Right cardiac atrium (tissue), 5 donors: ENCODE data around the gene MGAT4A. TPM values are rescaled to one million over a fixed set of nuclear protein-coding genes. Genes with fewer than 3 reads are reported as not detected.
"Not testable (repeated sequence)": the region's sequence is repeated elsewhere in the genome, so short reads cannot be mapped to it uniquely, and the experiment has no call there.

Experiments used
- ATAC-seq, 2 donors: fragments of 200-7000 bp; cut with Tn5 transposase; one replicate each; pipeline versions ENCODE4 v1.8.0 to v1.9.1; 2020; ENCODE audit warnings: moderate library complexity in 2 of 2, mild to moderate bottlenecking in 1 of 2
- DNase-seq, 3 donors: peaks; one replicate each; pipeline ENCODE4 v3.0.0-alpha.2; 2020
- H3K27ac ChIP-seq: one replicate; pipeline ENCODE4 v1.5.1; 2013; ENCODE audit warnings: mild to moderate bottlenecking, low read length, control low read depth, moderate library complexity
- H3K27me3 ChIP-seq: one replicate; pipeline ENCODE4 v1.6.1; 2013; ENCODE audit not compliant: control insufficient read depth, insufficient read depth
- H3K4me1 ChIP-seq: one replicate; pipeline ENCODE4 v1.6.1; 2013; ENCODE audit warnings: low read length; ENCODE audit not compliant: control insufficient read depth, insufficient read depth
- H3K4me3 ChIP-seq: one replicate; pipeline ENCODE4 v1.5.1; 2013; ENCODE audit warnings: low read length, control low read depth
- H3K9me3 ChIP-seq: one replicate; pipeline ENCODE4 v1.6.1; 2013; ENCODE audit warnings: low read length; ENCODE audit not compliant: control insufficient read depth
- WGBS: extraction: QIAGEN DNeasy Blood & Tissue Kit; methylation state at CpG from one replicate; pipeline ENCODE4 v1.1.7; 2013; 5-methylcytosine and 5-hydroxymethylcytosine counted together
- intact Hi-C, 4 donors: fragments of 100-400 bp; cut with DNase I; formaldehyde crosslinking; loops; one replicate each; pipeline versions ENCODE4 v1.11.0 to v1.14.0; 2022 to 2023
- polyA plus RNA-seq: library from polyadenylated mRNA; stranded (reverse); fragments of 200-250 nt; gene quantifications from one replicate; pipeline ENCODE4 v1.2.3, GENCODE V29; 2013
- total RNA-seq, 4 donors: library from RNA; stranded (reverse); fragmentation: NEBNext Ultra II Directional; extraction: Animal tissue kit (Norgen Biotek cat#: 25700); gene quantifications; one replicate each; pipeline ENCODE4 v1.2.1, GENCODE V29; 2021
- donor health status: healthy with polysubstance abuse.
- donor health status: DM: no; HTN: yes; CAD: no.
- donor health status: DM: no; HTN: no; CAD: no.
- donor health status: DM: no; HTN: yes; CAD: no; lungs with severe emphysema.
- donor health status: DM: yes; HTN: yes; CAD: no.

The MGAT4A gene
- total and polyA plus RNA-seq, 5 donors: 5.2 to 37.2 (median 24.9) TPM

DNA sequence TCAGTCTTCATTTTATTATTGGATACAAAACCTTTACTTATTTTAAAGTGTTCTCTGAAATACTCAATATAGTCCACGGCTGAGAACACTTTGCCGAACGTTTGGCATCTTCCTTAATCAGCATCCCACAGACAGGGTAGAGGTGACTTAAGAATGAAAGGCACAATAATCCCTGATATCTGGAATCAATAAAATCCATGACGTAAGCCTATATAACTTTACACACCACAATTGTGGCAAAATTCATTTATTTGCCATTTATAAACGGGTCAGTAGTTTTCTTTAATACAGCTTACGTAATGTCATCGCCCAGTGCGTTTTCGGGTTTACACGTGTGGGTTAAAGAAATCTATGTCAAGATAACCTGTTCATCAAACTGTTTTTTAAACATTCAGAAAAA lies 1.3 kb downstream of the MGAT4A start:
- Histone ChIP-seq H3K9me3 (no peaks in the 10 kb centered on the region), H3K4me3 (peak overlapping the region; percentile 99), H3K27ac (no peak overlapping the region), H3K27me3 (no peaks in the 10 kb centered on the region), H3K4me1 (peaks cover 5% of the 10 kb centered on the region)
- ATAC-seq (no peak), DNase-seq (no peak)
- intact Hi-C loops: loop anchor here in 2 of 4 donors (10.0 kb wide), 3 partner anchors 55 to 95 kb away; no protein-coding TSS in a partner anchor
- 39% methylated on average over 10 of the region's 10 CpGs for WGBS

DNA sequence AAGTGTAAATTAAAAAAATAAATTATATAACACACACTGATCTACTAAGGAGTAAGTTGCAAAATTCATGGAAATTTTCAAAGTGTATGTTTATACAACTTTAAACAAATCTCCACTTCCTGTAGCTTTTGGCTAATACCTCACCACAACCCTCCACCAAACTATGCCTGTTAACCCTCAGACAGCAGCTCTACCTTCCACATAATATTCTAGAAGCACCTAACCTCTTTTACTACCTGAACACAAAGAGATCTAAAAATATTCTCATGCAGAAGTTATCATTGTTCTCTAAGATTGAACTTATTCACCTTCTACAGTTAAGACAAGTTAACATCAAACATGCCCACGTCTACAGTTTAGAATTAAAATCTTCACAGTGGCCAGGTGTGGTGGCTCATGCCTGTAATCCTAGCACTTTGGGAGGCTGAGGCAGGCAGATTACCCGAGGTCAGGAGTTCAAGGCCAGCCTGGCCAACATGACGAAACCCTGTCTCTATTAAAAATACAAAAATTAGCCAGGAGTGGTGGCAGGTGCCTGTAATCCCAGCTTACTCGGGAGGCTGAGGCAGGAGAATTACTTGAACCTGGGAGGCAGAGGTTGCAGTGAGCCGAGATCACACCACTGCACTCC lies 2.7 kb downstream of the MGAT4A start:
- H3K9me3 ChIP-seq, DNase-seq, ATAC-seq, H3K27me3 ChIP-seq, H3K27ac ChIP-seq, H3K4me3 ChIP-seq, H3K4me1 ChIP-seq: not testable (repeated sequence)
- 80% methylated on average over 5 of the region's 5 CpGs for WGBS
- intact Hi-C loops: loop anchor here in 2 of 4 donors (10.0 kb wide), 3 partner anchors 53 to 97 kb away; no protein-coding TSS in a partner anchor

DNA sequence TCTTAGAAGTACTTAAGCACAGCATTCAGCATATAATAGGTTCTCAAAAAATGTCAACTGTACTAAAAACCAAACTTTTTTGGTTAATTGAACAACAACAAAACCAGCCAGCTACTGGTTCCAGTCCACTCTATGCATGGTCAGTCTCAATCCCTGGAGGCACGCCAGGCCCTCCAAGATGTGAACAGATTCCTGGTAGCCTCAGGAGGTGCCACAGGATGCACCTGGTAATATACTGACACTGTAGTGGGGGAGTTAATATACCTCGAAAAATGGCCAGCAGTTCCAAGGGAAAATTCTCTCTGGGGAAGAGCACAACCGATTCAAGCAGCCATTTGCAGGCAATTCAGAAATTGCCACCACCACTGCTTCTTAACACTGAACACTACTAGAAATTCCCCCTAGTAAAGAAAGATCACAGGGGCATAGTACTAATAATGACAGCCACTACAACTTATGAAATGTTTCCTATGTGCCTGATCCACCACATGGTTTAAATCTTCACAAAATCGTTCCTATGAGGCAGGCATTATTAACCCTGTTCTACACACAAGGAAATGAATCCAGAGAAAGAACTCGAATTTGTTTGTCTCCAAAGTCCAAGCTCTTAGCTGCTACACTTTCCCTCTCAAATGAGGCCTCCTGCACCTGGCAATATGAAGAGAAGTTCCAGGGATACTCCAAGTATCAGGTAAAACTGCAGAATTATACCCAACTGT lies 3.4 kb downstream of the MGAT4A start:
- 47% methylated on average over 5 of the region's 5 CpGs for WGBS
- no peak overlapping the region for H3K4me3 ChIP-seq
- ATAC-seq (no peak), DNase-seq (peak in 2 of 3 donors; percentile 25 to 67)
- intact Hi-C loops: loop anchor here in 2 of 4 donors (10.0 kb wide), 3 partner anchors 53 to 97 kb away; no protein-coding TSS in a partner anchor
- H3K9me3 ChIP-seq: no peaks in the 10 kb centered on the region
- peaks cover 5% of the 10 kb centered on the region for H3K4me1 ChIP-seq
- H3K27me3 ChIP-seq: no peaks in the 10 kb centered on the region
- H3K27ac ChIP-seq: no peak overlapping the region

DNA sequence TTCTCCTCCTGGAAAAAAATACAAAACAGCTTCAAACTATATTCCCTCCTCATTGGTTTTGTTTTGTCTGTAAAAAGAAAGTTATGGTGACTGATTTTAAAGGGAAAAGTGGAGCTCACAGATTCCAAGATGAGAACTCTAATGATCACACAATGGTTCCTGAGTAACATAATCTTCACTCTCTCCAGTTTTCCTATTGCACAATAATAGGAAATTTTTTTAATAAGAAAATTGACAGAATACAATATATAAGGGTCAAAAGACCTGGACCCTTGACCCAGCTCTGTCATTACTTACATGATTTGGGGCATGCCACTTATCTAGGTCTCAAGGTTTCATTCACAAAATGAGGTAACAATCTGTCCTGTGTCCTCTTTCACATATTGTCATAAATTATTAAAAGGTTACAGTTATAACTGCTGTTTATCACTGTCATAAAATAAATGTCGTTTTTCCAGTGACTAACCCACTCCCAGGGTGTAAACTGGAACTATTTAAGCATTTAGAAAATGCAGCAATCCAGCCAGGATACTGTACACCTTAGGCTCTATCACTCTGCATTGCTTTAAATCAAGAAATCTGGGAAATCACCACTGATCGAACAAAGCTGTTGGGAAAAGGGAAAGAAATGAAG lies 4.1 kb downstream of the MGAT4A start:
- ATAC-seq (no peak), DNase-seq (no peak)
- no peaks in the 10 kb centered on the region for H3K27me3 ChIP-seq
- no peaks in the 10 kb centered on the region for H3K9me3 ChIP-seq
- no peak overlapping the region for H3K4me3 ChIP-seq
- WGBS: 53% methylated on average over 2 of the region's 2 CpGs
- intact Hi-C loops: loop anchor here in 2 of 4 donors (10.0 kb wide), 3 partner anchors 52 to 98 kb away; no protein-coding TSS in a partner anchor
- H3K4me1 ChIP-seq: peaks cover 4% of the 10 kb centered on the region
- H3K27ac ChIP-seq: no peak overlapping the region

DNA sequence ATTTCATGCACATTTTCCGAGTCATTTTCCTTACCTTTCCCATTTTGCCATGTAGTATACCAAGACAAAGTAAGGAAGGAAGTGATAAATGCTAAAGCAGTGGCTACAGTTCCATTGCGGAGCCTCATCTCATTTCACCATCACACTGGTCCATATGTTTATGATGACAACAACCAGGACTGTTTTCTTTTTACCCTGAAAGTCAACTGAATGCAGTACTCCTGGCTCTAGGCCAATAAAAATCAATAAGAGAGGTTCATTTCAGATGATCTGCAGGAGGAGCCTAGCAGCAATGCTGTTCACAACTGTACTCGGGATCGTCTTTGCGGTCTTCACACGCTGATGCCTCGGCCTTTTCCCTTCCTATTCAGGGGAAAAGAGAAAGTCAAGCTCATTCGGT lies 4.7 kb downstream of the MGAT4A start:
- Histone ChIP-seq H3K4me1 (peaks cover 4% of the 10 kb centered on the region), H3K4me3 (no peak overlapping the region), H3K9me3 (no peaks in the 10 kb centered on the region), H3K27ac (no peak overlapping the region), H3K27me3 (no peaks in the 10 kb centered on the region)
- DNase-seq: no peak
- intact Hi-C loops: loop anchor here in 2 of 4 donors (10.0 kb wide), 3 partner anchors 51 to 99 kb away; no protein-coding TSS in a partner anchor
- no peak for ATAC-seq
- WGBS: 74% methylated on average over 8 of the region's 8 CpGs

DNA sequence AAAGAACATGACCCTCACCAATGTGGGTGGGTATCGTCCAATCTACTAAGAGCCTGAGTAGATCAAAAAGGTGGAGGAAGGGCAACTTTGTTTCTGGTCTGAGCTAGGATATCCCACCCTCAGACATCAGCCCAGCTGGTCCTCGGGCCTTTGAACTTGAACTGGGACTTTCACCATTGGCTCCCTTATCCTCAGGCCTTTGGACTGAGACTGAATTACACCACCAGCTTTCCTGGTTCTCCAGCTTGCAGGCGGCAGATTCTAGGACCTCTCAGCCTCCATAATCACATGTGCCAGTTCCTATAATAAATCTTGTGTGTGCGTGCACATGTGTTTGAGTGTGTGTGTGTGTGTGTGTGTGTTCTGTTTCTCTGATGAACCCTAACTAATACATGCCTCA lies 10.6 kb downstream of the MGAT4A start:
- Histone ChIP-seq H3K27me3 (no peaks in the 10 kb centered on the region), H3K27ac (no peak overlapping the region), H3K4me1 (no peaks in the 10 kb centered on the region), H3K9me3 (no peaks in the 10 kb centered on the region), H3K4me3 (no peak overlapping the region)
- ATAC-seq (no peak), DNase-seq (no peak)
- intact Hi-C loops: loop anchor here in 2 of 4 donors (10.0 kb wide), 3 partner anchors 45 to 105 kb away; no protein-coding TSS in a partner anchor
- 96% methylated on average over 4 of the region's 4 CpGs for WGBS

DNA sequence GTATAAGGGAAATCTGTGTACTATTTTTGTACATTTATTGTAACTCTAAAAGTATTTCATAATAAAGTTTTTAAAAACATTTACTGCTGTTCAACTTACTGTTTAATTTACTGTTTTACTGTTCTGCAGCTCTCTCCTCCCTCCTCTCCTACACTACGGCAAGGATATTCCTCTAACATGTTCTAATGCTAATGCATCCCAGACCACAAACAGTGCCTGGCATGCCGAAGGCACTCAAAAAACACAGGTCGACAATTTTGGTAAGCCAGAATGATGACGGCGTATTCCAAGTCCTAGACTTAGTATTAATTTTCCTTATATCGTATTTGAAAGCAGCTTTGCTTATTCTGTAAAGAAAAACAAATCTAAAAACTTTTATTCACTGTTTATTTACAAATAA lies 13.3 kb downstream of the MGAT4A start:
- WGBS: 80% methylated on average over 6 of the region's 6 CpGs
- ATAC-seq: no peak

DNA sequence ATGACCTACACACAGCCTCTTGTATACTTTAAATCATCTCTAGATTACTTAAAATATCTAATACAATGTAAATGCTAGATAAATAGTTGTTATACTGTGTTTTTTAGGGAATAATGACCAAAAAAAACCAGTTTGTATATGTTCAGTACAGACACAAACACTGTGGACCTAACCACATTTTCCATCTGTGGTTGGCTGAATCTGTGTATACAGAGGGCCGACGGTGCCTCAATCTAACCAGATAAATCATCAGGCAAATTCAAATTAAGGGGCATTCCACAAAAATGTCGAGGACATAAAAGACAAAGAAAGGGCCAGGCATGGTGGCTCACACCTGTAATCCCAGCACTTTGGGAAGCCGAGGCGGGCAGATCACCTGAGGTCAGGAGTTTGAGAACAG lies 14.1 kb downstream of the MGAT4A start:
- intact Hi-C loops: loop anchor here in 1 of 4 donors (10.0 kb wide), 1 partner anchor 52 kb away; no protein-coding TSS in a partner anchor
- ATAC-seq (no peak), DNase-seq (no peak)
- H3K4me3 ChIP-seq: no peak overlapping the region
- no peaks in the 10 kb centered on the region for H3K27me3 ChIP-seq
- no peak overlapping the region for H3K27ac ChIP-seq
- no peaks in the 10 kb centered on the region for H3K9me3 ChIP-seq
- 92% methylated on average over 5 of the region's 5 CpGs for WGBS
- no peaks in the 10 kb centered on the region for H3K4me1 ChIP-seq

More for the DNA sequence above, 13.3 kb downstream of the MGAT4A start:
- no peak overlapping the region for H3K27ac ChIP-seq
- H3K4me1 ChIP-seq: no peaks in the 10 kb centered on the region
- H3K9me3 ChIP-seq: no peaks in the 10 kb centered on the region
- H3K4me3 ChIP-seq: no peak overlapping the region
- no peaks in the 10 kb centered on the region for H3K27me3 ChIP-seq
- DNase-seq: no peak
- intact Hi-C loops: loop anchor here in 1 of 4 donors (10.0 kb wide), 1 partner anchor 53 kb away; no protein-coding TSS in a partner anchor

DNA sequence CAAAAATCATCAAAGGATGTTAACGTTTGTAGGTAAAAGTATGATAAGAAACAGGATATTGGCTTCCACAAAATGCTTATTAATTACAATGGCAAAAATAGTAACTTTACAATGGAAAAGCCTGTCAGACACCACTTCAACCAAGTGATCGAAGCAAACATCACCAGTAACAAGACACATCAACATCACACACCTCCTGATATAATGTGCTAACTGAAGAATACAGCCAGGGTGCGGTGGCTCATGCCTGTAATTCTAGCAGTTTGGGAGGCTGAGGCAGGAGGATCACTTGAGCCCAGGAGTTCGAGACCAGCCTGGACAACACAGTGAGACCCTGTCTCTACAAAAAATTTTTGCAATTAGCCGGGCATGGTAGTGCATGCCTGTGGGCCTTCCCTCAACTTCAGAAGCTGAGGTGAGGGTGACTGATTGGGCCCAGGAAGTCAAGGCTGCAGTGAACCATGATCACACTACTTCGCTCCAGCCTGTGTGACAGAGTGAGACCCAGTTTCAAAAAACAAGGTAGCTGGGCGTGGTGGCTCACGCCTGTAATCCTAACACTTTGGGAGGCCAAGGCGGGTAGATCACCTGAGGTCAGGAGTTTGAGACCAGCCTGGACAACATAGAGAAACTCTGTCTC lies 15.0 kb downstream of the MGAT4A start:
- Histone ChIP-seq H3K9me3 (no peaks in the 10 kb centered on the region), H3K27me3 (no peaks in the 10 kb centered on the region), H3K4me1 (no peaks in the 10 kb centered on the region), H3K4me3 (no peak overlapping the region), H3K27ac (no peak overlapping the region)
- DNase-seq (no peak), ATAC-seq (no peak)
- intact Hi-C loops: loop anchor here in 1 of 4 donors (10.0 kb wide), 1 partner anchor 51 kb away; no protein-coding TSS in a partner anchor
- 93% methylated on average over 9 of the region's 9 CpGs for WGBS

DNA sequence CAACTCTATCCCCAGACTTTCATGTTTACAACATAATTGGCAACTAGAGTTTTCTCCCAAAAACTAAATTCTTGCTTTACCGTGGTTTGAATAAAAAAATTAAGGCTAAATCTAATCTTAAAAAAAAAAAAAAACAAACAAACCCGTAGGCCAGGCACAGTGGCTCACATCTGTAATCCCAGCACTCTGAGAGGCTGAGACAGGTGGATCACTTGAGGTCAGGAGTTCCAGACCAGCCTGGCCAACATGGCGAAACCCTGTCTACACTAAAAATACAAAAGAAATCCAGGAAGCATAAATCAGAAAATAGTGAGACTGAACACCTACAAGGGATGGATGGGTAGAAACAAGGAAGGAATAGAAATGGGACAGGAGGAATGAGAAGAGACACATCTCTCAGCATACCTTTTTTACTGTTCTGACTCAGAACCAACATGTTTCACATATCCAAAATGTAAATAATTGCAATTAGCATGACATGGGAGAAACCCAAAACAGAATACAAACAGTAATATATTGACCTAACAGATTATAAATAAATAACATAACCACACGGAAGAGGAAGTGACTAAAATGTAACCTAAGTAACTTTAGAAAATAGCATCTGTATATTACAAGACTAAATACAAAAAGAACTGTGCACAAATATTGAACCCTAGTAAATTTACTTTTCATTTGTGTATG lies 17.5 kb downstream of the MGAT4A start:
- H3K4me1 ChIP-seq: peaks cover 9% of the 10 kb centered on the region

More for the DNA sequence above, 17.5 kb downstream of the MGAT4A start:
- intact Hi-C loops: loop anchor here in 1 of 4 donors (10.0 kb wide), 1 partner anchor 49 kb away; no protein-coding TSS in a partner anchor
- no peak for DNase-seq
- Histone ChIP-seq H3K27ac (no peak overlapping the region), H3K4me3 (no peak overlapping the region), H3K9me3 (no peaks in the 10 kb centered on the region), H3K27me3 (no peaks in the 10 kb centered on the region)
- ATAC-seq: no peak
- WGBS: 77% methylated on average over 4 of the region's 4 CpGs
